Lower lobe of right lung (tissue), 2 donors: Measurements from ENCODE around the gene FASTKD1. TPM values are rescaled to one million over a fixed set of nuclear protein-coding genes. Genes with fewer than 3 reads are reported as not detected.
"Not testable (repeated sequence)": the region's sequence is repeated elsewhere in the genome, so short reads cannot be mapped to it uniquely, and the experiment has no call there.

Experiments used
- ATAC-seq, 2 donors: fragments of 200-7000 bp; cut with Tn5 transposase; one replicate each; pipeline ENCODE4 v1.9.1; 2020 to 2022; ENCODE audit warnings: mild to moderate bottlenecking in 2 of 2, moderate library complexity in 2 of 2
- DNase-seq: peaks from one replicate; pipeline ENCODE4 v3.0.0-alpha.2; 2020
- H3K27ac ChIP-seq: fragments of 200-600 bp; one replicate; pipeline ENCODE4 v1.8.0; 2022
- H3K27me3 ChIP-seq: fragments of 200-600 bp; one replicate; pipeline ENCODE4 v1.8.0; 2022; ENCODE audit warnings: low read depth
- H3K36me3 ChIP-seq: fragments of 200-600 bp; one replicate; pipeline ENCODE4 v1.8.0; 2022; ENCODE audit warnings: mild to moderate bottlenecking
- H3K4me1 ChIP-seq: fragments of 200-600 bp; one replicate; pipeline ENCODE4 v1.8.0; 2022
- H3K4me3 ChIP-seq: fragments of 200-600 bp; one replicate; pipeline ENCODE4 v1.8.0; 2022; ENCODE audit warnings: mild to moderate bottlenecking
- H3K9me3 ChIP-seq: fragments of 200-600 bp; one replicate; pipeline ENCODE4 v1.8.0; 2022
- intact Hi-C: fragments of 100-400 bp; cut with DNase I; formaldehyde crosslinking; loops from one replicate; pipeline ENCODE4 v1.11.0; 2022
- total RNA-seq: library from RNA; stranded (reverse); fragmentation: NEBNext Ultra II Directional; extraction: Animal tissue kit (Norgen Biotek cat#: 25700); gene quantifications from one replicate; pipeline ENCODE4 v1.2.1, GENCODE V29; 2021
- TF ChIP-seq, protein P1 (sequence below): fragments of 200-600 bp; IDR thresholded peaks from one replicate; pipeline ENCODE4 v1.8.0; 2022; ENCODE audit warnings: antibody characterized with exemption, mild to moderate bottlenecking
- donor health status: DM: no; HTN: yes; CAD: no; lungs with severe emphysema.

The FASTKD1 gene
- total RNA-seq, 1 donor from 2014 or later = 38.3 TPM

DNA sequence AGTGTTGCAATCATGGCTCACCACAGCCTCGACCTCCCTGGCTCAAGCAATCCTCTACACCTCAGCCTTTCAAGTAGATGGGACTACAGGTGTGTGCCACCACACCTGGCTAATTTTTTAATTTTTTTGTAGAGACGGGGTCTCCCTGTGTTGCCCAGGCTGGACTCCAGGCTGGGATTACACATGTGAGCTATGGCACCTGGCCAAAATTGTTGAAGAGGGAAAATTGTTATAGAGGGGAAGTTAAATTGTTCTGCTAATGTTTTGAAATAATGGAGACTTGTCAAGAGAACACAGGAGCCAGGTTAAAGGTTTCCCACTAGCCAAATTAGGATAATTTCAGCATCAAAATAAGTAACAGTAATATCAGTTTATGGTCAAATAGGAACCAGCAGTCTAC, 35.6 kb upstream of the FASTKD1 start:
- H3K4me3 ChIP-seq = no peak overlapping the region
- H3K27ac ChIP-seq = no peak overlapping the region
- no peaks in the 10 kb centered on the region for H3K9me3 ChIP-seq
- no peak for DNase-seq
- H3K36me3 ChIP-seq = peaks cover 91% of the 10 kb centered on the region
- TF ChIP-seq, protein P1, sequence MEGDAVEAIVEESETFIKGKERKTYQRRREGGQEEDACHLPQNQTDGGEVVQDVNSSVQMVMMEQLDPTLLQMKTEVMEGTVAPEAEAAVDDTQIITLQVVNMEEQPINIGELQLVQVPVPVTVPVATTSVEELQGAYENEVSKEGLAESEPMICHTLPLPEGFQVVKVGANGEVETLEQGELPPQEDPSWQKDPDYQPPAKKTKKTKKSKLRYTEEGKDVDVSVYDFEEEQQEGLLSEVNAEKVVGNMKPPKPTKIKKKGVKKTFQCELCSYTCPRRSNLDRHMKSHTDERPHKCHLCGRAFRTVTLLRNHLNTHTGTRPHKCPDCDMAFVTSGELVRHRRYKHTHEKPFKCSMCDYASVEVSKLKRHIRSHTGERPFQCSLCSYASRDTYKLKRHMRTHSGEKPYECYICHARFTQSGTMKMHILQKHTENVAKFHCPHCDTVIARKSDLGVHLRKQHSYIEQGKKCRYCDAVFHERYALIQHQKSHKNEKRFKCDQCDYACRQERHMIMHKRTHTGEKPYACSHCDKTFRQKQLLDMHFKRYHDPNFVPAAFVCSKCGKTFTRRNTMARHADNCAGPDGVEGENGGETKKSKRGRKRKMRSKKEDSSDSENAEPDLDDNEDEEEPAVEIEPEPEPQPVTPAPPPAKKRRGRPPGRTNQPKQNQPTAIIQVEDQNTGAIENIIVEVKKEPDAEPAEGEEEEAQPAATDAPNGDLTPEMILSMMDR = no peak
- no peak for ATAC-seq
- intact Hi-C loops = no loop called here
- H3K4me1 ChIP-seq = no peaks in the 10 kb centered on the region
- H3K27me3 ChIP-seq = no peaks in the 10 kb centered on the region

- Histone ChIP-seq H3K36me3 (peaks cover 5% of the 10 kb centered on the region), H3K27ac (no peak overlapping the region), H3K4me1 (no peaks in the 10 kb centered on the region), H3K4me3 (no peak overlapping the region), H3K27me3 (no peaks in the 10 kb centered on the region), H3K9me3 (no peaks in the 10 kb centered on the region)
- intact Hi-C loops = no loop called here
- ATAC-seq (no peak), DNase-seq (no peak)
- TF ChIP-seq, protein P1 = no peak
Measured at GRCh38 chr2:169599568-169599967, 25.9 kb upstream of the FASTKD1 start.

DNA sequence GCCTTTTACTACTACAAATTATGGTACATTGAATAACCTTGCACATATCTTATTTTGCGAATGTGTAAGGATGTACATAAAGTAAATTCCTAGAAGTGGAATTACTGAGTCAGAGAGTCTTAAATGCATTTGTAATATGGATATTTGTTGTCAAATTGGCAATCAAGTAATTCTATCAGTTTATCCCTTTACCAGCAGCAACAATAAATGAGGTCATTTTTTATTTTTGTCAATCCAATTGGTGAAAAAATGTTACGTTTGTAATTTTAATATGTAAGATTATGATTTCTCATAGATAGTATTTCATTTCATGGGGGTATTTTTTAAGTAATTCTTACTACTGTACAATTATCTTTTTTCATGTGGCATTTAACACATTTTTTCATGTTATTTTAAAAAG, 25.3 kb upstream of the FASTKD1 start:
- no peaks in the 10 kb centered on the region for H3K27me3 ChIP-seq
- no peak overlapping the region for H3K27ac ChIP-seq
- ATAC-seq (no peak), DNase-seq (no peak)
- H3K36me3 ChIP-seq = no peaks in the 10 kb centered on the region
- TF ChIP-seq, protein P1 = no peak
- H3K9me3 ChIP-seq = no peaks in the 10 kb centered on the region
- intact Hi-C loops = no loop called here
- no peak overlapping the region for H3K4me3 ChIP-seq
- H3K4me1 ChIP-seq = no peaks in the 10 kb centered on the region

DNA sequence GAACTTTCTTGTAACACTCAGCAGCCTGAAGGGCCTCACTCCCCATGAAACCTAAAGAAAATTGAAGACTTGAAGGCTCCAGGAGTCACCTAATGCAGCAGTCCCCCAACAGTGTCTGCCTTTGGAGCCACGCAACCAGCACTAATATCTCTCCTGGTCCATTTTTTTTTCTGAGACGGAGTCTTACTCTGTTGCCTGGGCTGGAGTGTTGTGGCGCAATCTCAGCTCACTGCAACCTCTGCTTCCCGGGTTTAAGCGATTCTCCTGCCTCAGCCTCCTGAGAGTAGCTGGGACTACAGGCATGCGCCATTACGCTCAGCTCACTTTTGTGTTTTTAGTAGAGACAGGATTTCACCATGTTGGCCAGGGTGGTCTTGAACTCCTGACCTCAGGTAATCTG, 22.9 kb upstream of the FASTKD1 start:
- H3K27ac ChIP-seq, H3K4me3 ChIP-seq, H3K36me3 ChIP-seq, DNase-seq, H3K27me3 ChIP-seq, H3K9me3 ChIP-seq, H3K4me1 ChIP-seq, ATAC-seq, intact Hi-C loops: not testable (repeated sequence)

DNA sequence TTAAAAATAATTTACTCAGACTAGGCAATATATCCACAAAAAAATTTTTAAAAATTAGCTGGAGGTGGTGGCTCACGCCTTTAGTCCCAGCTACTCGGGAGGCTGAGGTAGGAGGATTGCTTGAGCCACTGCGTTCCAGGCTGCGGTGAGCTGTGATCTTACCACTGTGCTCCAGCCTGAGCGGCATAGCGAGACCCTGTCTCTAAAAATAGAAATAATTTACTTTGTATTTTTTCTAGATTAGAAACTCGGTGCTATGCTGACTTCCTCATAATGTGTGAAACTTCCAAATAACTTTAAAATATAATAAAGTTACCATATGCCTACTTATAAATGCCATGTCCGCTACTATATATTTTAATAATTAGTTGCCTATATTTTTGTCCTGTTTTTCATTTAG, 17.1 kb upstream of the FASTKD1 start:
- H3K4me1 ChIP-seq = peaks cover 26% of the 10 kb centered on the region
- H3K27me3 ChIP-seq = no peaks in the 10 kb centered on the region
- DNase-seq (no peak), ATAC-seq (no peak)
- no peaks in the 10 kb centered on the region for H3K9me3 ChIP-seq
- H3K4me3 ChIP-seq = no peak overlapping the region
- no peak overlapping the region for H3K27ac ChIP-seq
- intact Hi-C loops = no loop called here
- H3K36me3 ChIP-seq = no peaks in the 10 kb centered on the region
- TF ChIP-seq, protein P1 = no peak

DNA sequence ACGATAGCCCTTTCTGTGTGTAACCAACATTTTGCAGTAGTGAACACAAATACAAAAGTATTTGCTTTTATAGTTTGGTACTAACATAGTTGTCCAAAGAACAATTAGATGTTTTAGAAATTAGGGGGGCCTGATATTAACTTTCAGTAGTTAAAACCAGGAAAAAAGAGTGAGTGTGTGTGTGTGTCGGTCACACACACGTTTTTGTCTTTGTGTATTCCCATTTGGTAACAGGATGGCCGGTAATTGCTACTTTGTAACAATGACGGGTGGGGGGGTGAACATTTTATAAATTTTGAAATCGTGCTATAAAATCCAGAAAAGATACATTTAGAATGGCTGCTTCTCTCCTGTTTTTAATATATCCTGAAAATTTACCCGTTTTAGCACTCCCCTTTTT, 12.0 kb upstream of the FASTKD1 start:
- peaks cover 4% of the 10 kb centered on the region for H3K9me3 ChIP-seq
- ATAC-seq = no peak
- no peaks in the 10 kb centered on the region for H3K36me3 ChIP-seq
- peak overlapping the region; percentile 98 for H3K27ac ChIP-seq
- DNase-seq = no peak
- H3K4me3 ChIP-seq = peak overlapping the region; percentile 89
- peaks cover 36% of the 10 kb centered on the region for H3K4me1 ChIP-seq
- TF ChIP-seq, protein P1 = no peak
- no peaks in the 10 kb centered on the region for H3K27me3 ChIP-seq
- intact Hi-C loops = no loop called here
